ENCODE results near the gene LHFPL2. TPM values are rescaled to one million over a fixed set of nuclear protein-coding genes. Genes with fewer than 3 reads are reported as not detected.

The LHFPL2 gene
- total RNA-seq, 1 experiment from 2014 or later = 49.7 TPM

DNA sequence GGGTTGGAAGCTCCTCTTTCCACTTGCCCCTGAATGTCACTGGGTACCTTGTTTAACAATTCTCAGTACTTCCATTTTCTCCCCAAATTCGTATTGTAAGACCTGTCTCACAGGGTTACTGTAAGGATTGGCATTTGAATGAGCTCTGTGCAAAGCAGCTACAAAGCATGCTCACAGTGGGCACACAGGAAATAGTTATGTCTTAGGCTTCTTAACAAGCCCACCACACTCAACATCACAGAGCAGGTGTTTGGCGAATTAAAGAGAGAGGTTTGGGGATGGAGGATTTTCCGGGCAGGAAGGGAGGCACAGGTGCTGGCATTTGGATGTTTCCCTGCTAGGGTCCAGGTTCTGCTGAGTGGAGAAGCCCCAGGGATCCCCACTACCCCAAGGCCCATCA, 17.0 kb upstream of the LHFPL2 start:
- peaks cover 26% of the 10 kb centered on the region for H3K4me1 Mint-ChIP-seq (ENCODE audit: low read depth, unreplicated experiment)
- no peak overlapping the region for H3K4me3 Mint-ChIP-seq (ENCODE audit: unreplicated experiment)
- H3K27me3 Mint-ChIP-seq (ENCODE audit: insufficient read depth, unreplicated experiment) = no peaks in the 10 kb centered on the region
- DNase-seq = no peak
- Histone ChIP-seq H3K36me3 (ENCODE audit: control insufficient read depth, insufficient read depth, low read length) (no peaks in the 10 kb centered on the region), H3K9me3 (no peaks in the 10 kb centered on the region), H3K4me1 (peaks cover 17% of the 10 kb centered on the region), H3K27me3 (replicated peaks; ENCODE audit: control insufficient read depth, insufficient read depth, low read length) (no peaks in the 10 kb centered on the region), H3K4me3 (ENCODE audit: low read depth, low read length) (no peak overlapping the region)
- no peak overlapping the region for H3K27ac Mint-ChIP-seq (ENCODE audit: unreplicated experiment)
- POLR2A ChIA-PET = no interaction called here
- H3K9me3 Mint-ChIP-seq (ENCODE audit: unreplicated experiment) = no peaks in the 10 kb centered on the region
- BruUV-seq (replicated peaks) = no TSS peak
- no peaks in the 10 kb centered on the region for H3K36me3 Mint-ChIP-seq (ENCODE audit: insufficient read depth, unreplicated experiment)
- no peak for TF ChIP-seq CTCF (IDR thresholded peaks at IDR 0.05; ENCODE audit: insufficient read depth in 1 of 2, low read depth in 1 of 2, low read length in 1 of 2, severe bottlenecking in 1 of 2, unreplicated experiment in 1 of 2)
- intact Hi-C loops (cut with micrococcal nuclease; ENCODE audit: unreplicated experiment) = no loop called here
- CTCF ChIA-PET = no interaction called here

GRCh38 chr5:78662323-78662722, 13.8 kb upstream of the LHFPL2 start:
- intact Hi-C loops (cut with micrococcal nuclease; ENCODE audit: unreplicated experiment) = no loop called here
- Histone ChIP-seq H3K9me3 (no peaks in the 10 kb centered on the region), H3K4me1 (peaks cover 21% of the 10 kb centered on the region), H3K36me3 (ENCODE audit: control insufficient read depth, insufficient read depth, low read length) (no peaks in the 10 kb centered on the region), H3K27me3 (replicated peaks; ENCODE audit: control insufficient read depth, insufficient read depth, low read length) (no peaks in the 10 kb centered on the region), H3K4me3 (ENCODE audit: low read depth, low read length) (no peak overlapping the region)
- no peak for TF ChIP-seq CTCF (IDR thresholded peaks at IDR 0.05; ENCODE audit: insufficient read depth in 1 of 2, low read depth in 1 of 2, low read length in 1 of 2, severe bottlenecking in 1 of 2, unreplicated experiment in 1 of 2)
- BruUV-seq (replicated peaks) = no TSS peak
- no peak overlapping the region for H3K4me3 Mint-ChIP-seq (ENCODE audit: unreplicated experiment)
- no peak for DNase-seq
- ChIA-PET POLR2A (no interaction called here), CTCF (no interaction called here)
- H3K27ac Mint-ChIP-seq (ENCODE audit: unreplicated experiment) = no peak overlapping the region
- H3K4me1 Mint-ChIP-seq (ENCODE audit: low read depth, unreplicated experiment) = peaks cover 9% of the 10 kb centered on the region
- no peaks in the 10 kb centered on the region for H3K36me3 Mint-ChIP-seq (ENCODE audit: insufficient read depth, unreplicated experiment)
- H3K27me3 Mint-ChIP-seq (ENCODE audit: insufficient read depth, unreplicated experiment) = no peaks in the 10 kb centered on the region
- H3K9me3 Mint-ChIP-seq (ENCODE audit: unreplicated experiment) = no peaks in the 10 kb centered on the region

GRCh38 chr5:78661691-78662090, 13.1 kb upstream of the LHFPL2 start:
- ChIA-PET POLR2A (no interaction called here), CTCF (no interaction called here)
- Mint-ChIP-seq H3K36me3 (ENCODE audit: insufficient read depth, unreplicated experiment) (no peaks in the 10 kb centered on the region), H3K4me1 (ENCODE audit: low read depth, unreplicated experiment) (peaks cover 7% of the 10 kb centered on the region), H3K27ac (ENCODE audit: unreplicated experiment) (no peak overlapping the region), H3K27me3 (ENCODE audit: insufficient read depth, unreplicated experiment) (no peaks in the 10 kb centered on the region), H3K9me3 (ENCODE audit: unreplicated experiment) (no peaks in the 10 kb centered on the region), H3K4me3 (ENCODE audit: unreplicated experiment) (no peak overlapping the region)
- no peak for DNase-seq
- no peak for TF ChIP-seq CTCF (IDR thresholded peaks at IDR 0.05; ENCODE audit: insufficient read depth in 1 of 2, low read depth in 1 of 2, low read length in 1 of 2, severe bottlenecking in 1 of 2, unreplicated experiment in 1 of 2)
- no TSS peak for BruUV-seq (replicated peaks)
- no peaks in the 10 kb centered on the region for H3K36me3 ChIP-seq (ENCODE audit: control insufficient read depth, insufficient read depth, low read length)
- H3K4me3 ChIP-seq (ENCODE audit: low read depth, low read length) = no peak overlapping the region
- peaks cover 21% of the 10 kb centered on the region for H3K4me1 ChIP-seq
- no peaks in the 10 kb centered on the region for H3K27me3 ChIP-seq (replicated peaks; ENCODE audit: control insufficient read depth, insufficient read depth, low read length)
- intact Hi-C loops (cut with micrococcal nuclease; ENCODE audit: unreplicated experiment) = no loop called here
- no peaks in the 10 kb centered on the region for H3K9me3 ChIP-seq

Data from Caco-2 (cell line).